Hematopoietic multipotent progenitor cell (in vitro differentiated cells): ENCODE measurements around the gene NSMF. TPM values are rescaled to one million over a fixed set of nuclear protein-coding genes. Genes with fewer than 3 reads are reported as not detected.
A peak's percentile ranks its signal among the peaks of the same experiment; 100 is the strongest.

Experiments
- DNase-seq, 3 donors: peaks; one replicate each; pipeline ENCODE4 v3.0.0-alpha.2; 2011 to 2015; ENCODE audit warnings: low read depth in 2 of 3, low spot score in 2 of 3
- total RNA-seq: library from RNA; depleted of rRNA; stranded (reverse); fragments of >200 nt; gene quantifications from one replicate; pipeline ENCODE4 v1.2.3, GENCODE V29; 2012

The NSMF gene
- total RNA-seq, 1 donor = 26.4 TPM

- DNase-seq = peak in 1 of 3 donors; percentile 62
These were observed 24.4 kb downstream of the NSMF start for GRCh38 chr9:137434498-137435380.

GRCh38 chr9:137433916-137434431 lies 25.2 kb downstream of the NSMF start:
- DNase-seq = no peak

GRCh38 chr9:137433349-137433915 lies 25.7 kb downstream of the NSMF start:
- DNase-seq = no peak

- DNase-seq = no peak
These were observed 26.3 kb downstream of the NSMF start for GRCh38 chr9:137432687-137433348.

GRCh38 chr9:137431416-137431931 lies 27.7 kb downstream of the NSMF start:
- DNase-seq = no peak

GRCh38 chr9:137430723-137431415 lies 28.3 kb downstream of the NSMF start:
- DNase-seq = no peak

- DNase-seq = no peak
These were observed 29.0 kb downstream of the NSMF start for GRCh38 chr9:137429974-137430722.

- no peak for DNase-seq
These were observed 29.6 kb downstream of the NSMF start for GRCh38 chr9:137429546-137429890.

GRCh38 chr9:137428841-137429545 lies 30.1 kb downstream of the NSMF start:
- no peak for DNase-seq

- DNase-seq = no peak
These were observed 30.9 kb downstream of the NSMF start for GRCh38 chr9:137428311-137428630.

GRCh38 chr9:137427454-137428310 lies 31.5 kb downstream of the NSMF start:
- no peak for DNase-seq

- no peak for DNase-seq
These were observed 33.0 kb downstream of the NSMF start for GRCh38 chr9:137426018-137426681.

- no peak for DNase-seq
These were observed 35.4 kb downstream of the NSMF start for GRCh38 chr9:137423514-137424291.

- peak; percentile 93 to 96 (median 93) for DNase-seq
These were observed 36.3 kb downstream of the NSMF start, which contains the start of the genes EXD3 and NOXA1 for GRCh38 chr9:137422604-137423513. EXD3 (minus strand) TSS chr9:137423162; CDS start chr9:137395357, 27,805 bp downstream. NOXA1 (plus strand) TSS chr9:137423393; CDS start chr9:137423530, 137 bp downstream.

- no peak for DNase-seq
These were observed 37.1 kb downstream of the NSMF start for GRCh38 chr9:137421838-137422603.
